Liver (tissue), 3 donors: Measurements from ENCODE around the gene RPS2.

Source experiments
- ATF3 ChIP-seq: IDR thresholded peaks from 2 replicates; pipeline ENCODE4 v1.6.1; 2016; ENCODE audit warnings: antibody characterized with exemption
- CTCF ChIP-seq: fragments of 150-350 bp; IDR thresholded peaks from 2 replicates; pipeline ENCODE4 v1.5.1; 2017; ENCODE audit warnings: improper control_type of control experiment, low read depth, low read length; ENCODE audit not compliant: missing input control
- EGR1 ChIP-seq, 2 donors: IDR thresholded peaks; 2 replicates each; pipeline ENCODE4 v1.6.1; 2016 to 2018; ENCODE audit warnings: antibody characterized with exemption in 2 of 2, low read depth in 2 of 2
- FOXA1 ChIP-seq: IDR thresholded peaks from 2 replicates; pipeline ENCODE4 v1.6.1; 2016; ENCODE audit warnings: antibody characterized with exemption
- HNF4A ChIP-seq, 2 donors: conservative IDR thresholded peaks; 2 replicates each; pipeline ENCODE4 v1.6.1; 2016; ENCODE audit warnings: antibody characterized with exemption in 2 of 2, mild to moderate bottlenecking in 2 of 2
- HNF4G ChIP-seq: IDR thresholded peaks from 2 replicates; pipeline ENCODE4 v1.6.1; 2016; ENCODE audit warnings: antibody characterized with exemption
- JUND ChIP-seq, 2 donors: IDR thresholded peaks; 2 replicates each; pipeline ENCODE4 v1.6.1; 2016; ENCODE audit warnings: antibody characterized with exemption in 2 of 2
- MAX ChIP-seq: IDR thresholded peaks from 2 replicates; pipeline ENCODE4 v1.6.1; 2016; ENCODE audit warnings: antibody characterized with exemption
- REST ChIP-seq: IDR thresholded peaks from 2 replicates; pipeline ENCODE4 v1.6.1; 2016; ENCODE audit warnings: antibody characterized with exemption, mild to moderate bottlenecking
- TAF1 ChIP-seq: conservative IDR thresholded peaks from 2 replicates; pipeline ENCODE4 v1.6.1; 2016; ENCODE audit warnings: antibody characterized with exemption, mild to moderate bottlenecking
- YY1 ChIP-seq: IDR thresholded peaks from 2 replicates; pipeline ENCODE4 v1.6.1; 2016; ENCODE audit warnings: antibody characterized with exemption, mild to moderate bottlenecking
- donor health status: healthy.
- donor health status: healthy.

GRCh38 chr16:1966460-1966859, 1.8 kb upstream of the RPS2 start, which contains the start of gene RNF151:
- no peak for TF ChIP-seq JUND (IDR thresholded peaks at IDR 0.05)
- no peak for TF ChIP-seq CTCF
- no peak for TF ChIP-seq YY1
- no peak for TF ChIP-seq MAX
- TF ChIP-seq EGR1 (IDR thresholded peaks at IDR 0.05; ENCODE audit: low read depth in 2 of 2), result no peak
- TF ChIP-seq ATF3, result no peak
- no peak for TF ChIP-seq REST
- no peak for TF ChIP-seq TAF1
- no peak for TF ChIP-seq FOXA1
- TF ChIP-seq HNF4A (conservative IDR thresholded peaks at IDR 0.05), result no peak
- TF ChIP-seq HNF4G, result no peak
